COR-L47 (cell line): ENCODE data around the gene TMEM247.

Experiments
- DNase-seq: peaks from one replicate; lab custom pipeline; 2025; lab: John Stamatoyannopoulos, UW

The TMEM247 gene

GRCh38 chr2:46479265-46479664 lies at the start of gene TMEM247:
TSS of gene TMEM247 (plus strand) at chr2:46479565.
- DNase-seq: no peak

GRCh38 chr2:46430413-46430812 lies 49.0 kb upstream of the TMEM247 start:
- DNase-seq: no peak

- DNase-seq: no peak
Observed at GRCh38 chr2:46430992-46431391, 48.4 kb upstream of the TMEM247 start.

- no peak for DNase-seq
Observed at GRCh38 chr2:46431481-46432235, 47.7 kb upstream of the TMEM247 start.

GRCh38 chr2:46434851-46435273 lies 44.5 kb upstream of the TMEM247 start:
- DNase-seq: no peak

- no peak for DNase-seq
Observed at GRCh38 chr2:46435353-46435752, 44.0 kb upstream of the TMEM247 start.

- no peak for DNase-seq
Observed at GRCh38 chr2:46435796-46436360, 43.5 kb upstream of the TMEM247 start.

GRCh38 chr2:46436800-46437199 lies 42.6 kb upstream of the TMEM247 start:
- no peak for DNase-seq

GRCh38 chr2:46438102-46438501 lies 41.3 kb upstream of the TMEM247 start:
- DNase-seq: no peak

GRCh38 chr2:46438794-46439193 lies 40.6 kb upstream of the TMEM247 start:
- DNase-seq: no peak

- DNase-seq: no peak
Observed at GRCh38 chr2:46439582-46439981, 39.8 kb upstream of the TMEM247 start.

- no peak for DNase-seq
Observed at GRCh38 chr2:46441838-46442712, 37.3 kb upstream of the TMEM247 start.

GRCh38 chr2:46444732-46445131 lies 34.6 kb upstream of the TMEM247 start:
- no peak for DNase-seq

GRCh38 chr2:46445556-46445955 lies 33.8 kb upstream of the TMEM247 start:
- no peak for DNase-seq

GRCh38 chr2:46446871-46447568 lies 32.3 kb upstream of the TMEM247 start:
- no peak for DNase-seq

- DNase-seq: no peak
Observed at GRCh38 chr2:46447649-46448048, 31.7 kb upstream of the TMEM247 start.

GRCh38 chr2:46448111-46448510 lies 31.3 kb upstream of the TMEM247 start:
- DNase-seq: no peak

GRCh38 chr2:46448641-46449040 lies 30.7 kb upstream of the TMEM247 start:
- no peak for DNase-seq

- DNase-seq: no peak
Observed at GRCh38 chr2:46449700-46450099, 29.7 kb upstream of the TMEM247 start.

GRCh38 chr2:46451131-46451711 lies 28.1 kb upstream of the TMEM247 start:
- DNase-seq: no peak

GRCh38 chr2:46456789-46457188 lies 22.6 kb upstream of the TMEM247 start:
- DNase-seq: no peak
